ENCODE results near the gene COPZ2.

COPZ2 gene

GRCh38 chr17:48056246-48056745, 18.7 kb upstream of the COPZ2 start:
- DNase-seq, result no peak

- DNase-seq, result peak in 5 of 58 donors; percentile 22 to 35 (median 29)
Measured at GRCh38 chr17:48055531-48056245, 18.1 kb upstream of the COPZ2 start.

GRCh38 chr17:48054238-48055185, 16.9 kb upstream of the COPZ2 start:
- peak in 55 of 58 donors; percentile 24 to 94 (median 74) for DNase-seq

- DNase-seq, result no peak
Measured at GRCh38 chr17:48053758-48054237, 16.2 kb upstream of the COPZ2 start.

GRCh38 chr17:48052956-48053757, 15.6 kb upstream of the COPZ2 start:
- DNase-seq, result peak in 48 of 58 donors; percentile 14 to 84 (median 48)

GRCh38 chr17:48051706-48052486, 14.3 kb upstream of the COPZ2 start:
- DNase-seq, result peak in 6 of 58 donors; percentile 3 to 51 (median 31)

- DNase-seq, result no peak
Measured at GRCh38 chr17:48051283-48051682, 13.7 kb upstream of the COPZ2 start.

- DNase-seq, result peak in 45 of 58 donors; percentile 49 to 91 (median 80)
Measured at GRCh38 chr17:48048384-48049126, 11.0 kb upstream of the COPZ2 start.

GRCh38 chr17:48047741-48048383, 10.3 kb upstream of the COPZ2 start, which contains the start of gene NFE2L1:
TSS of gene NFE2L1 (plus strand) at chr17:48048359. CDS start at chr17:48051119, 2,760 bp downstream.
- peak; percentile 89 to 100 (median 99) for DNase-seq

- DNase-seq, result no peak
Measured at GRCh38 chr17:48047113-48047740, 9.6 kb upstream of the COPZ2 start.

GRCh38 chr17:48046296-48046695, 8.7 kb upstream of the COPZ2 start:
- DNase-seq, result no peak

GRCh38 chr17:48045316-48046001, 7.9 kb upstream of the COPZ2 start:
- no peak for DNase-seq

GRCh38 chr17:48044851-48045250, 7.3 kb upstream of the COPZ2 start:
- no peak for DNase-seq

GRCh38 chr17:48043176-48043575, 5.6 kb upstream of the COPZ2 start:
- peak in 2 of 58 donors; percentile 23 to 31 for DNase-seq

- no peak for DNase-seq
Measured at GRCh38 chr17:48038687-48039086, 1.1 kb upstream of the COPZ2 start.

GRCh38 chr17:48037838-48038323, 284 bp upstream of the COPZ2 start:
- DNase-seq, result no peak

- no peak for DNase-seq
Measured at GRCh38 chr17:48036693-48037035, 933 bp downstream of the COPZ2 start.

All from anterior cingulate cortex (tissue), 58 donors.